ENCODE measurements around the gene ATP8B3.

ATP8B3 gene

GRCh38 chr19:1756705-1757465, 55.2 kb downstream of the ATP8B3 start:
- no peak for DNase-seq (ENCODE audit: low spot score)

- no peak for DNase-seq (ENCODE audit: low spot score)
These were observed 55.8 kb downstream of the ATP8B3 start for GRCh38 chr19:1756264-1756663.

- no peak for DNase-seq (ENCODE audit: low spot score)
These were observed 56.5 kb downstream of the ATP8B3 start for GRCh38 chr19:1755467-1756171.

- DNase-seq (ENCODE audit: low spot score) = no peak
These were observed 57.2 kb downstream of the ATP8B3 start for GRCh38 chr19:1754636-1755466.

GRCh38 chr19:1754018-1754635, 57.9 kb downstream of the ATP8B3 start:
- DNase-seq (ENCODE audit: low spot score) = no peak

- DNase-seq (ENCODE audit: low spot score) = no peak
These were observed 59.0 kb downstream of the ATP8B3 start, which contains the start of gene ONECUT3 for GRCh38 chr19:1752757-1753728. Gene ONECUT3, plus strand, starts transcription at chr19:1753506. Its CDS starts 157 bp downstream, at chr19:1753663.

- no peak for DNase-seq (ENCODE audit: low spot score)
These were observed 59.9 kb downstream of the ATP8B3 start for GRCh38 chr19:1752009-1752756.

- no peak for DNase-seq (ENCODE audit: low spot score)
These were observed 60.6 kb downstream of the ATP8B3 start for GRCh38 chr19:1751367-1752008.

GRCh38 chr19:1750343-1751021, 61.6 kb downstream of the ATP8B3 start:
- no peak for DNase-seq (ENCODE audit: low spot score)

- DNase-seq (ENCODE audit: low spot score) = no peak
These were observed 62.4 kb downstream of the ATP8B3 start for GRCh38 chr19:1749373-1750342.

GRCh38 chr19:1748873-1749341, 63.2 kb downstream of the ATP8B3 start:
- no peak for DNase-seq (ENCODE audit: low spot score)

GRCh38 chr19:1748115-1748872, 63.8 kb downstream of the ATP8B3 start:
- no peak for DNase-seq (ENCODE audit: low spot score)

- peak; percentile 88 for DNase-seq (ENCODE audit: low spot score)
These were observed 64.6 kb downstream of the ATP8B3 start for GRCh38 chr19:1747285-1748114.

- DNase-seq (ENCODE audit: low spot score) = peak; percentile 57
These were observed 65.4 kb downstream of the ATP8B3 start for GRCh38 chr19:1746401-1747284.

- DNase-seq (ENCODE audit: low spot score) = no peak
These were observed 66.5 kb downstream of the ATP8B3 start for GRCh38 chr19:1745589-1746031.

Measured in GM03348 (cell line).